Measurements from ENCODE around the gene BICDL1.

DNA sequence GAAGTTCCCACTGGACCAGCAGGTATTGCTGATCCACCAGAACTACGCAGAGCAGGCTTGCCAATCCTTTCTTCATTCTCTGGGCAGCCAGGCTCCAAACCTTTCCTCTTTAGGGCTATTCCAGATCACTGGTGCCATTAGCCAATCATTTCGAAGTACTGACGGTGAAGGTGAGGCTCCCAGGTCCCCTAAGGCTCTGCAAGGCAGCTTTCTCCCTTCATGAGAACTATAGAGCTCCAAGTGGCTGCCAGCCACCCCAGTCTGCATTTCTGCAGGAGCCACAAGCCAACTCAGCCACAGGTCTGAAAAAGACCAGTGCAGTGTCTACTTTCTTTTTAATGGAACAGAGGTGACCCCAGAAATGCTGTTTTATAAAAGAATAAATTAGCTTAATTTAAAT is 78.9 kb downstream of the BICDL1 start:
- TF ChIP-seq, protein P1, sequence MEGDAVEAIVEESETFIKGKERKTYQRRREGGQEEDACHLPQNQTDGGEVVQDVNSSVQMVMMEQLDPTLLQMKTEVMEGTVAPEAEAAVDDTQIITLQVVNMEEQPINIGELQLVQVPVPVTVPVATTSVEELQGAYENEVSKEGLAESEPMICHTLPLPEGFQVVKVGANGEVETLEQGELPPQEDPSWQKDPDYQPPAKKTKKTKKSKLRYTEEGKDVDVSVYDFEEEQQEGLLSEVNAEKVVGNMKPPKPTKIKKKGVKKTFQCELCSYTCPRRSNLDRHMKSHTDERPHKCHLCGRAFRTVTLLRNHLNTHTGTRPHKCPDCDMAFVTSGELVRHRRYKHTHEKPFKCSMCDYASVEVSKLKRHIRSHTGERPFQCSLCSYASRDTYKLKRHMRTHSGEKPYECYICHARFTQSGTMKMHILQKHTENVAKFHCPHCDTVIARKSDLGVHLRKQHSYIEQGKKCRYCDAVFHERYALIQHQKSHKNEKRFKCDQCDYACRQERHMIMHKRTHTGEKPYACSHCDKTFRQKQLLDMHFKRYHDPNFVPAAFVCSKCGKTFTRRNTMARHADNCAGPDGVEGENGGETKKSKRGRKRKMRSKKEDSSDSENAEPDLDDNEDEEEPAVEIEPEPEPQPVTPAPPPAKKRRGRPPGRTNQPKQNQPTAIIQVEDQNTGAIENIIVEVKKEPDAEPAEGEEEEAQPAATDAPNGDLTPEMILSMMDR (IDR thresholded peaks at IDR 0.05) = no peak
- no peak for TF ChIP-seq ZFX (IDR thresholded peaks at IDR 0.05; ENCODE audit: borderline replicate concordance)

Data from 22Rv1 (cell line).